HEK293 (cell line): ENCODE results near the gene THAP4.

ENCODE experiments used
- CTCF ChIA-PET: fragments of 350-600 bp; formaldehyde crosslinking; extraction: SDS; loops from one replicate; lab custom pipeline; 2021; ENCODE audit warnings: antibody characterized with exemption; lab: Yijun Ruan, JAX
- POLR2A ChIA-PET: fragments of 300-600 bp; formaldehyde crosslinking; extraction: SDS; loops from one replicate; lab custom pipeline; 2020; ENCODE audit warnings: antibody characterized with exemption, inconsistent platforms; lab: Yijun Ruan, JAX
- H3K27ac ChIP-seq: fragments of 200-500 bp; sonication (Bioruptor generic); 2 replicates; pipeline ENCODE4 v1.5.1; 2014; ENCODE audit warnings: low read depth, low read length, control low read depth, inconsistent platforms; ENCODE audit errors: extremely low read depth
- H3K36me3 ChIP-seq, 2 experiments: fragments of 200-500 bp in 1 of 2; sonication (Bioruptor generic) in 1 of 2; 1 replicate in 1 of 2; 2 replicates in 1 of 2; pipeline ENCODE4 v1.5.1; 2014 to 2017; ENCODE audit warnings: inconsistent platforms in 2 of 2, low read length in 2 of 2; ENCODE audit not compliant: control insufficient read depth in 2 of 2, insufficient read depth in 1 of 2
- H3K4me1 ChIP-seq: fragments of 200-500 bp; sonication (Bioruptor generic); 2 replicates; pipeline ENCODE4 v1.5.1; 2014; ENCODE audit warnings: mild to moderate bottlenecking, low read length, inconsistent platforms; ENCODE audit not compliant: control insufficient read depth, insufficient read depth
- H3K4me3 ChIP-seq: 2 replicates; pipeline ENCODE4 v1.5.1; 2011; ENCODE audit warnings: low read depth, mild to moderate bottlenecking, control low read depth, low read length, moderate library complexity
- H3K9me3 ChIP-seq: fragments of 200-500 bp; sonication (Bioruptor generic); 2 replicates; pipeline ENCODE4 v1.5.1; 2014; ENCODE audit warnings: low read depth, low read length, inconsistent platforms; ENCODE audit not compliant: control insufficient read depth, insufficient read depth
- GLI2 ChIP-seq: fragments of 450-650 bp; formaldehyde crosslinking; IDR thresholded peaks from 2 replicates; pipeline ENCODE4; 2017; ENCODE audit warnings: missing biosample characterization, missing genetic modification characterization, low read depth, borderline replicate concordance
- OVOL3 ChIP-seq: fragments of 450-650 bp; formaldehyde crosslinking; IDR thresholded peaks from 2 replicates; pipeline ENCODE4 v1.5.1; 2016; ENCODE audit warnings: missing biosample characterization, missing genetic modification characterization
- ZBTB17 ChIP-seq: fragments of 450-650 bp; formaldehyde crosslinking; IDR thresholded peaks from 2 replicates; pipeline ENCODE4 v1.5.1; 2016; ENCODE audit warnings: missing biosample characterization, missing genetic modification characterization
- ZEB2 ChIP-seq: fragments of 450-650 bp; formaldehyde crosslinking; IDR thresholded peaks from 2 replicates; pipeline ENCODE4 v1.5.1; 2016; ENCODE audit warnings: missing biosample characterization, missing genetic modification characterization
- ZNF132 ChIP-seq: fragments of 450-650 bp; formaldehyde crosslinking; IDR thresholded peaks from 2 replicates; pipeline ENCODE4 v1.5.1; 2017; ENCODE audit warnings: missing biosample characterization, missing genetic modification characterization, borderline replicate concordance
- ZNF155 ChIP-seq: fragments of 450-650 bp; formaldehyde crosslinking; IDR thresholded peaks from 2 replicates; pipeline ENCODE4 v1.5.1; 2016; ENCODE audit warnings: missing biosample characterization, missing genetic modification characterization
- ZNF174 ChIP-seq: fragments of 450-650 bp; formaldehyde crosslinking; IDR thresholded peaks from 2 replicates; pipeline ENCODE4 v1.5.0; 2017; ENCODE audit warnings: missing biosample characterization, mild to moderate bottlenecking, missing genetic modification characterization
- ZNF211 ChIP-seq: fragments of 450-650 bp; formaldehyde crosslinking; IDR thresholded peaks from 2 replicates; pipeline ENCODE4 v1.5.1; 2016; ENCODE audit warnings: low read depth, missing biosample characterization, missing genetic modification characterization
- ZNF24 ChIP-seq: fragments of 450-650 bp; formaldehyde crosslinking; IDR thresholded peaks from 2 replicates; pipeline ENCODE4 v1.5.1; 2016; ENCODE audit warnings: missing biosample characterization, missing genetic modification characterization
- ZNF548 ChIP-seq: fragments of 450-650 bp; formaldehyde crosslinking; IDR thresholded peaks from 2 replicates; pipeline ENCODE4 v1.5.1; 2016; ENCODE audit warnings: missing biosample characterization, missing genetic modification characterization
- ZNF600 ChIP-seq: fragments of 450-650 bp; formaldehyde crosslinking; IDR thresholded peaks from 2 replicates; pipeline ENCODE4 v1.5.1; 2016; ENCODE audit warnings: missing biosample characterization, missing genetic modification characterization
- ZNF654 ChIP-seq: fragments of 450-650 bp; formaldehyde crosslinking; IDR thresholded peaks from 2 replicates; pipeline ENCODE4 v1.5.1; 2016; ENCODE audit warnings: low read depth, missing biosample characterization, missing genetic modification characterization
- ZNF677 ChIP-seq: fragments of 450-650 bp; IDR thresholded peaks from 2 replicates; pipeline ENCODE4 v1.5.0; 2018; ENCODE audit warnings: missing biosample characterization, mild to moderate bottlenecking, missing genetic modification characterization, moderate library complexity
- ZNF776 ChIP-seq: fragments of 450-650 bp; formaldehyde crosslinking; IDR thresholded peaks from 2 replicates; pipeline ENCODE4 v1.5.0; 2017; ENCODE audit warnings: missing biosample characterization, missing genetic modification characterization, borderline replicate concordance
- ZNF785 ChIP-seq: fragments of 450-650 bp; formaldehyde crosslinking; IDR thresholded peaks from 2 replicates; pipeline ENCODE4 v1.5.1; 2016; ENCODE audit warnings: missing biosample characterization, missing genetic modification characterization
- ZSCAN16 ChIP-seq: fragments of 450-650 bp; formaldehyde crosslinking; IDR thresholded peaks from 2 replicates; pipeline ENCODE4 v1.5.1; 2016; ENCODE audit warnings: missing biosample characterization, missing genetic modification characterization
- ZXDB ChIP-seq: fragments of 450-650 bp; formaldehyde crosslinking; IDR thresholded peaks from 2 replicates; pipeline ENCODE4 v1.5.1; 2016; ENCODE audit warnings: missing biosample characterization, missing genetic modification characterization
- TF ChIP-seq, protein P1 (sequence below): fragments of 450-650 bp; formaldehyde crosslinking; IDR thresholded peaks from 2 replicates; pipeline ENCODE4 v1.5.1; 2017; ENCODE audit warnings: missing biosample characterization, mild to moderate bottlenecking, missing genetic modification characterization, moderate library complexity
- TF ChIP-seq, protein P2 (sequence below): fragments of 450-650 bp; formaldehyde crosslinking; IDR thresholded peaks from 2 replicates; pipeline ENCODE4 v1.5.1; 2016; ENCODE audit warnings: missing biosample characterization, missing genetic modification characterization
- TF ChIP-seq, protein P3 (sequence below): fragments of 450-650 bp; formaldehyde crosslinking; IDR thresholded peaks from 2 replicates; pipeline ENCODE4 v1.5.1; 2016; ENCODE audit warnings: missing biosample characterization, missing genetic modification characterization
- TF ChIP-seq, protein P4 (sequence below): fragments of 450-650 bp; formaldehyde crosslinking; IDR thresholded peaks from 2 replicates; pipeline ENCODE4 v1.5.1; 2016; ENCODE audit warnings: missing biosample characterization, missing genetic modification characterization

Gene THAP4

DNA sequence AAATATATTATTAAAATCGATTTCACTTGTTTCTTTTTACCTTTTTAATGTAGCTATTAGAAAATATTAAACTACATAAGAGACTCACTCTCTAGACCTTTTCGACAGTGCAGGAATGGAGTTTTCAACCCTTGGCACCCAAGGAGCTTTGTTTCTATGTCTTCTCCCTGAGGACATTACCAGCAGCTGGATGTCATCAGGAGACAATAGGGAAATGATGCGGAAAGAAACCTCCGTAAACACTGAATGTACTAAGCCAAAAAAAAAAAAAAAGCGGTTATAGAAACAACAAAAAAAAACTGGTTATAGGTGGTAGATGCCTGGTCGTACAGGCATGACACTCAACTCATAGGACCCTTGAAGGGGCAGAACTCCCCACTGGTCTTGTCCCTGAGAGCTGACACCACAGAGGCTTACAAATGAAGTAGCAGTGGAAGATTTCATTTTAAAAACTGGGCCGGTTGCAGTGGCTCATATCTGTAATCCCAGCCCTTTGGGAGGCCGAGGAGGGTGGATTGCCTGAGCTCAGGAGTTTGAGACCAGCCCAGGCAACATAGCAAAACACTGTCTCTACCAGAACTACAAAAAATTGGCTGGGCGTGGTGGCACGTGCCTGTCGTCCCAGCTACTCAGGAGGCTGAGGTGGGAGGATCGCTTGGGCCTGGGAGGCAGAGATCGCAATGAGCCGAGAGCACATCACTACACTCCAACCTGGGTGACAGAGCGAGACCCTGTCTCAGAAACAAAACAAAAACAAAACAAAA is 23.8 kb downstream of the THAP4 start:
- ChIA-PET CTCF (interaction anchor here (1.1 kb wide), 1 partner anchor 16 kb away, joined by 5 read pairs; no protein-coding TSS in a partner anchor), POLR2A (interaction anchor here (0.6 to 0.7 kb wide), 3 partner anchors 25 to 464 kb away, joined by 3 to 5 read pairs (median 4); partner anchors contain the start of gene PASK)
- H3K4me1 ChIP-seq, result peaks cover 7% of the 10 kb centered on the region
- TF ChIP-seq OVOL3 (tag by site-specific recombination) (no peak), ZBTB17 (tag by site-specific recombination) (0 out of 2 replicates have a peak, but pooled peaks have one; percentile 21), ZNF24 (tag by site-specific recombination) (no peak)
- TF ChIP-seq, protein P1, sequence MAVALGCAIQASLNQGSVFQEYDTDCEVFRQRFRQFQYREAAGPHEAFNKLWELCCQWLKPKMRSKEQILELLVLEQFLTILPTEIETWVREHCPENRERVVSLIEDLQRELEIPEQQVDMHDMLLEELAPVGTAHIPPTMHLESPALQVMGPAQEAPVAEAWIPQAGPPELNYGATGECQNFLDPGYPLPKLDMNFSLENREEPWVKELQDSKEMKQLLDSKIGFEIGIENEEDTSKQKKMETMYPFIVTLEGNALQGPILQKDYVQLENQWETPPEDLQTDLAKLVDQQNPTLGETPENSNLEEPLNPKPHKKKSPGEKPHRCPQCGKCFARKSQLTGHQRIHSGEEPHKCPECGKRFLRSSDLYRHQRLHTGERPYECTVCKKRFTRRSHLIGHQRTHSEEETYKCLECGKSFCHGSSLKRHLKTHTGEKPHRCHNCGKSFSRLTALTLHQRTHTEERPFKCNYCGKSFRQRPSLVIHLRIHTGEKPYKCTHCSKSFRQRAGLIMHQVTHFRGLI (tag by site-specific recombination), result peak; percentile 59
- H3K9me3 ChIP-seq, result no peaks in the 10 kb centered on the region
- no peak overlapping the region for H3K4me3 ChIP-seq
- H3K27ac ChIP-seq, result no peak overlapping the region
- H3K36me3 ChIP-seq, result peaks cover 0 to 16% of the 10 kb centered on the region in 2 experiments; a peak in 2 of 3 replicates

DNA sequence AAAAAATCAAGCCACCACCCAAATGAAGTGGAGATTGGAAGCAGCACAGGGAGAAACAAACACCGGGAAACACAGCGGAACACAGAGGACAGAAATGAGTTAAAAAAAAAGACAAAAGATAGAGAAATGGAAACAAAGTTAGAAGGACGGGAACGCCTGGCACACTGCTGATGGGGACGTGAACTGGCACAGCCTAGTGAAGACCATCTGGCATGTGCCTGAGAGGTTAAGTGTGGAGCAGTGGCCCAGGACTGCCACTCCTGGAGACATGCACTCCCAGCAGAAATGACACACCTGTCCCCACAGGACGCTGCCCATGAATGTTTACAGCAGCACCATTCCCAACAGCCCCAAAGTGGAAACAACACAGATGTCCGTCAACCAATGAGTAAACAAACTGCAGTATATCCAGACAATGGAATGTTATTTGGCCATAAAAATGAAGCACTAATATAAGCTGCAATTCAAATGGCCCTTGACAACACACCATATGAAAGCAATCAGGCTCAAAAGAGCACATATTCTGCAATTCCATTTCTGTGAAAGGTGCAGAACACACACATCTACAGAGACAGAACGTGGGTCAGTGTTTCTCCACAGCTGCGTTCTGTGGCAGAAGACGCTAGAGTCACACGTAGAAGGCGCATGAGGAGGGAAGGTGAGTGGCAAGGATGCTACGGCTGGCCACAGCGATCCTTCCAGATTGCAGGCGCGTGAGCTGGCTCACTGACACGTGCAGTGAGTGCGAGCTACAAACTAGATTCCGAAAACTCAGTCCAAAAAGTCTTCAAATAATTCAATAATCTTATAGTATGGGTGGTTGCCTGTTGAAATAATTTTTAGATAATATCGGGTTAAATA is 24.6 kb downstream of the THAP4 start:
- Histone ChIP-seq H3K27ac (no peak overlapping the region), H3K36me3 (peaks cover 0 to 24% of the 10 kb centered on the region in 2 experiments; a peak in 2 of 3 replicates), H3K4me1 (peaks cover 5% of the 10 kb centered on the region), H3K4me3 (no peak overlapping the region), H3K9me3 (no peaks in the 10 kb centered on the region)
- TF ChIP-seq ZNF174 (no peak), ZNF600 (tag by site-specific recombination) (0 out of 2 replicates have a peak, but pooled peaks have one; percentile 53), ZNF211 (tag by site-specific recombination) (no peak)
- CTCF ChIA-PET, result interaction anchor here (1.1 kb wide), 1 partner anchor 15 kb away, joined by 5 read pairs; no protein-coding TSS in a partner anchor
- POLR2A ChIA-PET, result no interaction called here

DNA sequence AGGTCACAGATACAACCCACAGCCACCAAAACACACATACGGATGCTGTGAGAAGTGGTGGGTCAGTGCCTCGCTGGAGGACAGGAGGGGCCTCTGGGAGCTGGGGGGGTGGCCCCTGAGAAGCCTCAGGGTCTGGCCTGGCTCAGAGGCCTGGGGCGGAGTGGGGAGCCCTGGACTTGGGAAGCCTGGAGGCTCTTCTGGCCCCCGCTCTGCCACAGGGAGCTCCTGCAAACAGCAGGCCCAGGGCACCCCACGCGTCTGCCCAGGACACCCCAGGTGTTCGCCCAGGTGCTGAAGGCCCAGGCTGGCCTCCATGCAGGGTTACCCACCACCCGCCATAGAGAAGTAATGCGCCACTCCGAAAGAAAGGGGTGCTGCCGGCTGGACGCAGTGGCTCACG is 25.9 kb downstream of the THAP4 start:
- ChIA-PET POLR2A (no interaction called here), CTCF (interaction anchor here (0.6 to 0.9 kb wide), 2 partner anchors 49 to 252 kb away, joined by 3 read pairs; no protein-coding TSS in a partner anchor)
- H3K4me3 ChIP-seq, result no peak overlapping the region

More for the DNA sequence above, 25.9 kb downstream of the THAP4 start:
- TF ChIP-seq ZNF132 (no peak), ZSCAN16 (tag by site-specific recombination) (no peak), ZNF785 (tag by site-specific recombination) (no peak), GLI2 (tag by site-specific recombination) (no peak), ZEB2 (no peak), ZNF654 (no peak), ZNF548 (tag by site-specific recombination) (no peak), ZNF155 (no peak), ZXDB (no peak), ZNF776 (tag by site-specific recombination) (no peak), ZNF677 (tag by site-specific recombination) (no peak)
- TF ChIP-seq, protein P2, sequence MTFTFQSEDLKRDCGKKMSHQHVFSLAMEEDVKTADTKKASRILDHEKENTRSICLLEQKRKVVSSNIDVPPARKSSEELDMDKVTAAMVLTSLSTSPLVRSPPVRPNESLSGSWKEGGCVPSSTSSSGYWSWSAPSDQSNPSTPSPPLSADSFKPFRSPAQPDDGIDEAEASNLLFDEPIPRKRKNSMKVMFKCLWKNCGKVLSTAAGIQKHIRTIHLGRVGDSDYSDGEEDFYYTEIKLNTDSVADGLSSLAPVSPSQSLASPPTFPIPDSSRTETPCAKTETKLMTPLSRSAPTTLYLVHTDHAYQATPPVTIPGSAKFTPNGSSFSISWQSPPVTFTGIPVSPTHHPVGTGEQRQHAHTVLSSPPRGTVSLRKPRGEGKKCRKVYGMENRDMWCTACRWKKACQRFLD (tag by site-specific recombination), result no peak
- TF ChIP-seq, protein P3, sequence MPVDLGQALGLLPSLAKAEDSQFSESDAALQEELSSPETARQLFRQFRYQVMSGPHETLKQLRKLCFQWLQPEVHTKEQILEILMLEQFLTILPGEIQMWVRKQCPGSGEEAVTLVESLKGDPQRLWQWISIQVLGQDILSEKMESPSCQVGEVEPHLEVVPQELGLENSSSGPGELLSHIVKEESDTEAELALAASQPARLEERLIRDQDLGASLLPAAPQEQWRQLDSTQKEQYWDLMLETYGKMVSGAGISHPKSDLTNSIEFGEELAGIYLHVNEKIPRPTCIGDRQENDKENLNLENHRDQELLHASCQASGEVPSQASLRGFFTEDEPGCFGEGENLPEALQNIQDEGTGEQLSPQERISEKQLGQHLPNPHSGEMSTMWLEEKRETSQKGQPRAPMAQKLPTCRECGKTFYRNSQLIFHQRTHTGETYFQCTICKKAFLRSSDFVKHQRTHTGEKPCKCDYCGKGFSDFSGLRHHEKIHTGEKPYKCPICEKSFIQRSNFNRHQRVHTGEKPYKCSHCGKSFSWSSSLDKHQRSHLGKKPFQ, result no peak
- TF ChIP-seq, protein P4, sequence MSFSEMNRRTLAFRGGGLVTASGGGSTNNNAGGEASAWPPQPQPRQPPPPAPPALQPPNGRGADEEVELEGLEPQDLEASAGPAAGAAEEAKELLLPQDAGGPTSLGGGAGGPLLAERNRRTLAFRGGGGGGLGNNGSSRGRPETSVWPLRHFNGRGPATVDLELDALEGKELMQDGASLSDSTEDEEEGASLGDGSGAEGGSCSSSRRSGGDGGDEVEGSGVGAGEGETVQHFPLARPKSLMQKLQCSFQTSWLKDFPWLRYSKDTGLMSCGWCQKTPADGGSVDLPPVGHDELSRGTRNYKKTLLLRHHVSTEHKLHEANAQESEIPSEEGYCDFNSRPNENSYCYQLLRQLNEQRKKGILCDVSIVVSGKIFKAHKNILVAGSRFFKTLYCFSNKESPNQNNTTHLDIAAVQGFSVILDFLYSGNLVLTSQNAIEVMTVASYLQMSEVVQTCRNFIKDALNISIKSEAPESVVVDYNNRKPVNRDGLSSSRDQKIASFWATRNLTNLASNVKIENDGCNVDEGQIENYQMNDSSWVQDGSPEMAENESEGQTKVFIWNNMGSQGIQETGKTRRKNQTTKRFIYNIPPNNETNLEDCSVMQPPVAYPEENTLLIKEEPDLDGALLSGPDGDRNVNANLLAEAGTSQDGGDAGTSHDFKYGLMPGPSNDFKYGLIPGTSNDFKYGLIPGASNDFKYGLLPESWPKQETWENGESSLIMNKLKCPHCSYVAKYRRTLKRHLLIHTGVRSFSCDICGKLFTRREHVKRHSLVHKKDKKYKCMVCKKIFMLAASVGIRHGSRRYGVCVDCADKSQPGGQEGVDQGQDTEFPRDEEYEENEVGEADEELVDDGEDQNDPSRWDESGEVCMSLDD (tag by site-specific recombination), result no peak
- H3K4me1 ChIP-seq, result peaks cover 5% of the 10 kb centered on the region; the same call in 1 of the 2 replicates
- no peaks in the 10 kb centered on the region for H3K9me3 ChIP-seq
- peaks cover 0 to 37% of the 10 kb centered on the region in 2 experiments; a peak in 2 of 3 replicates for H3K36me3 ChIP-seq
- no peak overlapping the region for H3K27ac ChIP-seq
